Activated naive CD4-positive, alpha-beta T cell treated with anti-CD3 and anti-CD28 coated beads for 36 hours (primary cell): Measurements from ENCODE around the gene KLHL29. TPM values are rescaled to one million over a fixed set of nuclear protein-coding genes. Genes with fewer than 3 reads are reported as not detected.

ENCODE experiments used
- CTCF ChIA-PET: fragments of 350-600 bp; sonication (Branson Sonifier 250); formaldehyde crosslinking; loops from one replicate; lab custom pipeline; 2021; ENCODE audit warnings: antibody characterized with exemption; lab: Charles Lee
- DNase-seq: peaks from one replicate; pipeline ENCODE4 v3.0.0-alpha.2; 2020
- H3K27ac Mint-ChIP-seq: one replicate; pipeline ENCODE4 v1.8.0; 2021; ENCODE audit warnings: mild to moderate bottlenecking, mixed read lengths
- H3K27me3 Mint-ChIP-seq: one replicate; pipeline ENCODE4 v1.8.0; 2021; ENCODE audit warnings: low read depth, mixed read lengths
- H3K36me3 Mint-ChIP-seq: one replicate; pipeline ENCODE4 v1.8.0; 2021; ENCODE audit warnings: low read depth, mixed read lengths
- H3K4me1 Mint-ChIP-seq: one replicate; pipeline ENCODE4 v1.8.0; 2021; ENCODE audit warnings: low read depth, mixed read lengths
- H3K4me3 Mint-ChIP-seq: one replicate; pipeline ENCODE4 v1.8.0; 2021; ENCODE audit warnings: mild to moderate bottlenecking, moderate library complexity, mixed read lengths
- H3K9me3 Mint-ChIP-seq: one replicate; pipeline ENCODE4 v1.8.0; 2021; ENCODE audit warnings: mixed read lengths
- intact Hi-C: fragments of 100-400 bp; cut with micrococcal nuclease; formaldehyde crosslinking; loops from one replicate; pipeline ENCODE4 v1.15.1; 2023
- total RNA-seq, 2 experiments: library from RNA; stranded (reverse); gene quantifications; one replicate each; pipeline ENCODE4 v1.2.3, GENCODE V29; 2021

Gene KLHL29
- total RNA-seq, 2 experiments from 2014 or later: 2.4 to 2.9 TPM

- H3K9me3 Mint-ChIP-seq: no peaks in the 10 kb centered on the region
- intact Hi-C loops: no loop called here
- H3K36me3 Mint-ChIP-seq: no peaks in the 10 kb centered on the region
- H3K27ac Mint-ChIP-seq: no peak overlapping the region
- H3K27me3 Mint-ChIP-seq: peaks cover 4% of the 10 kb centered on the region
- no peak for DNase-seq
- no peak overlapping the region for H3K4me3 Mint-ChIP-seq
- no peaks in the 10 kb centered on the region for H3K4me1 Mint-ChIP-seq
- CTCF ChIA-PET: no interaction called here
These were observed 279.2 kb downstream of the KLHL29 start for GRCh38 chr2:23664066-23664788.

GRCh38 chr2:23666241-23666979, 281.4 kb downstream of the KLHL29 start:
- no peak for DNase-seq
- no peaks in the 10 kb centered on the region for H3K27me3 Mint-ChIP-seq
- no peaks in the 10 kb centered on the region for H3K9me3 Mint-ChIP-seq
- no peak overlapping the region for H3K4me3 Mint-ChIP-seq
- H3K27ac Mint-ChIP-seq: no peak overlapping the region
- CTCF ChIA-PET: no interaction called here
- H3K36me3 Mint-ChIP-seq: no peaks in the 10 kb centered on the region
- intact Hi-C loops: no loop called here
- H3K4me1 Mint-ChIP-seq: no peaks in the 10 kb centered on the region

- no peak overlapping the region for H3K4me3 Mint-ChIP-seq
These were observed 282.0 kb downstream of the KLHL29 start for GRCh38 chr2:23666980-23667357.

DNA sequence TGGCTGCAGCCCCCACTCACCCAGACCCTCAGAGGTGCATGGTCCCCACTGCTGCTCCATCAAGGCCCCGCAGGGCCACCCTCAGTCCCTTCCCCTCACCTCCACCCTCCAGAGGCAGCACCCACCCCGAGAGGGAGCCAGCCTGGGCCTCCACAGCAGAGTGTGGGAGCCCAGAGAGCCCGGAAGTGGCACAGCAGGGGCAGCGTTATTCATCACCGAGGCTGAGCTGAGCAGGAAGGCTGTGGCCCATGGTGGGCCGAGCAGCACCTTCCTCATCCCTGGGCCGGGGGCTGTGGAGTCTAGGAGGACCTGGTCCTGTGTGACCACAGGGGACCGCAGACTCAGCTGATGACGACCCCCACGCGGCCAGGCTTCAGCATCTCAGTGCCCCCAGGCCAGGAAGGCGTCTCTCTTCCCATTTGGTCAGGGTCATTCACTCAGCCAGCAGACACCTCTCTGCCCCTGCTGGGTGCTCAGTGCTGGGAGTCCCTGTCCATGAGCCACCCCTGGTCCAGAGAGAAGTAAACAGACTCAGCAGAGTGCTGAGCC, 283.9 kb downstream of the KLHL29 start:
- no peaks in the 10 kb centered on the region for H3K4me1 Mint-ChIP-seq
- no peaks in the 10 kb centered on the region for H3K36me3 Mint-ChIP-seq
- DNase-seq: no peak
- no peaks in the 10 kb centered on the region for H3K27me3 Mint-ChIP-seq
- no peak overlapping the region for H3K27ac Mint-ChIP-seq
- intact Hi-C loops: no loop called here
- H3K9me3 Mint-ChIP-seq: no peaks in the 10 kb centered on the region
- CTCF ChIA-PET: no interaction called here
- no peak overlapping the region for H3K4me3 Mint-ChIP-seq

More at GRCh38 chr2:23666980-23667357, 282.0 kb downstream of the KLHL29 start:
- no peak overlapping the region for H3K27ac Mint-ChIP-seq
- intact Hi-C loops: no loop called here
- no peaks in the 10 kb centered on the region for H3K27me3 Mint-ChIP-seq
- H3K9me3 Mint-ChIP-seq: no peaks in the 10 kb centered on the region
- CTCF ChIA-PET: no interaction called here
- no peaks in the 10 kb centered on the region for H3K4me1 Mint-ChIP-seq
- no peaks in the 10 kb centered on the region for H3K36me3 Mint-ChIP-seq
- DNase-seq: no peak

DNA sequence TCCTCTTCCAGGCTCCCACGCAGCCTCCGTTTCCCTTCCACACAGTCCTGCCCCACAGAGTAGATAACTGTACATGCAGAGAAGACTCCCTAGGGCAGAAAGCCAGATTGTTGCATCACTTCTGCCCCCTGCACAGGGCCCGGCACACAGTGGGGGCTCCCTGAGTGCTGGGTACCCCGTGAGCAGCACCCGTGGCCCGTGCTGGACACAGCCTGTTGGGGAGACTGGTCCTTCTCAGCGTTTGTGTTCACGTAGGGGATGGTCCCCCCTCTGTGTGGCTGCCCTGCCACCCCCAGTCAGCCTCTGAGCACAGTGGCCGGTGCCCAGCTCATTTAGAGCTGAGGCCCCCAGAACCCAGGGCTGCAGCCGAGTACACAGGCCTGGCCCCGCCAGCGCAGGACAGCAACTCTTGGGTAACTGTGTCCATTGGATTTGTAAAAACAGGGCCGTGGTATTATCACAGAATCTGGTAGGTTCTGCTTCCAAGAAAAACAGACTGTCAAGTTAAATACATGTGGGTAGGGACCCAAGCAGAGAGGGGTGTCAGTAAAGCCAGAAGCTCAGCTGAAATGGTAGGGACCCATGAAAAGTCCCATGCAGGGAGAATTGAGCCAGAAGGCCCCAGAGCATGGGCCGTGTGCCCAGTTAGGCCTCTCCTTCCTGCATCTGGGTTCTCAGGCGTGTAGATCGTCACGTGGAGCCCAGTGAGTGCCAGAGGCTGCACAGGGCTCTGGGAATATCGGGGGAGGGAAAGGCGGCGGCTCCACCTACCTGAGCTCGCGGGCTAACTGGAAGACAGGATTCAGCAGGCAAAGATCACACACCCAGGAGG, 284.6 kb downstream of the KLHL29 start:
- CTCF ChIA-PET: no interaction called here
- Mint-ChIP-seq H3K4me1 (no peaks in the 10 kb centered on the region), H3K4me3 (no peak overlapping the region), H3K36me3 (no peaks in the 10 kb centered on the region), H3K27ac (no peak overlapping the region), H3K9me3 (no peaks in the 10 kb centered on the region), H3K27me3 (no peaks in the 10 kb centered on the region)
- intact Hi-C loops: no loop called here
- no peak for DNase-seq

GRCh38 chr2:23670245-23670592, 285.2 kb downstream of the KLHL29 start:
- no peak overlapping the region for H3K4me3 Mint-ChIP-seq
- no peaks in the 10 kb centered on the region for H3K9me3 Mint-ChIP-seq
- CTCF ChIA-PET: no interaction called here
- no peak overlapping the region for H3K27ac Mint-ChIP-seq
- no peaks in the 10 kb centered on the region for H3K27me3 Mint-ChIP-seq
- DNase-seq: no peak
- H3K4me1 Mint-ChIP-seq: no peaks in the 10 kb centered on the region
- no peaks in the 10 kb centered on the region for H3K36me3 Mint-ChIP-seq
- intact Hi-C loops: no loop called here

DNA sequence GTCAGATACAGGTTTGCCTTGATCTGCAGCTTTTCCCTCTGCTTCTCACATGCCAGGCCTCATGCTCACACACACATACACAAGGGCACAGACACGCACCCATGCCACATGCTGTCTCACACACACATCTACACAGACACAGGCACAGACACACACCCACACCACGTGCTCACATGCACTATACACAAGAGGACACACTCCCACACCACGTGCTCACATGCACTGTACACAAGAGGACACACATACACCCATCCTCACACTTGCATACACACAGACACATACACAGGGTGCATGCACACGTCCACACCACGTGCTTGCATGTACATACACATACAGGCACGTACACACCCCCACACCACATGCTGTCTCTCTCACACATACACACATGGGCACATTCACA, 288.1 kb downstream of the KLHL29 start:
- H3K27me3 Mint-ChIP-seq: no peaks in the 10 kb centered on the region
- no peak overlapping the region for H3K27ac Mint-ChIP-seq
- DNase-seq: no peak
- H3K9me3 Mint-ChIP-seq: no peaks in the 10 kb centered on the region
- intact Hi-C loops: no loop called here
- CTCF ChIA-PET: no interaction called here
- H3K4me3 Mint-ChIP-seq: no peak overlapping the region
- no peaks in the 10 kb centered on the region for H3K4me1 Mint-ChIP-seq
- H3K36me3 Mint-ChIP-seq: peaks cover under 1% of the 10 kb centered on the region

DNA sequence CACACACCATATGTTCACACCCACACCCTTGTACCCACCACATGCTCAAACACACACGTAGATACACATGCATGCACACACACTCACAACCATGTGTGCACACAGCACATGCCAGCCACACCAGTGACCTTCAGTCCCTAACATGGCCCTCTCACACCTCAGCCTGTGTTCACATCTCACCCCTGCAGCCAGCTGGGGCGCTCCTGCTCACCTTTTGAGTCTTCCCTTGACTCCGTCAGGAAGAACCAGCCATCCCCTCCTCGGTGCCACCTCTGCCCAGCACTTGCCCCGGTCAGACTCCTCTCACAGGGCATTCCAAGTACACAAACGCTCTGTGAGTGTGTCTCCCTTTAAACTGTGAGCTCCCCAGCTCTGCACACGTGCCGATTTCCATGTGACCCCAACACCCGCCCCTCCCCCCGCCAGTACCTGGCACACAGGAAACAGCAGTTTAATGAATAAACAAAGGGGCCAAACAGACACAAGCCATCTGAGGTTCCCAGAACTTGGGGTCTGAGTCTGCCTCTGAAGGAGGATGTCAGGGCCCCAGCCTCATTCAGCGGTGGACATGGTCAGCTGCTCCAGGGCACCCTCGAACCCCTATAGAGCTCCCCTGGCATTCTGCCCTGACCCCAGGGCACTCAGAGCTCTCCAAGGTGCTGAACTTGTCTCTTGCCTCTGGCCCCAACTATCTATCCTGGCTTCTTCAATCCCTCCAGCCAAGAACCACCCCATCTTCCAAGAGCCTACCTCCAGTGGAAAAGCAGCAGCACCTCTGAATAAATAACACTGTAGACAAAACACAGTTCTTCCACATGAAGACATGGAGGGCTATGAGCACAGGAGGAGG, 289.1 kb downstream of the KLHL29 start:
- Mint-ChIP-seq H3K36me3 (peaks cover 3% of the 10 kb centered on the region), H3K27me3 (no peaks in the 10 kb centered on the region), H3K4me1 (no peaks in the 10 kb centered on the region), H3K4me3 (no peak overlapping the region), H3K27ac (no peak overlapping the region), H3K9me3 (no peaks in the 10 kb centered on the region)
- intact Hi-C loops: no loop called here
- DNase-seq: peak; percentile 18
- CTCF ChIA-PET: no interaction called here

- H3K4me3 Mint-ChIP-seq: no peak overlapping the region
- H3K9me3 Mint-ChIP-seq: no peaks in the 10 kb centered on the region
- H3K27me3 Mint-ChIP-seq: no peaks in the 10 kb centered on the region
- CTCF ChIA-PET: no interaction called here
- H3K4me1 Mint-ChIP-seq: no peaks in the 10 kb centered on the region
- DNase-seq: no peak
- no peak overlapping the region for H3K27ac Mint-ChIP-seq
- H3K36me3 Mint-ChIP-seq: peaks cover 3% of the 10 kb centered on the region
- intact Hi-C loops: no loop called here
These were observed 290.5 kb downstream of the KLHL29 start for GRCh38 chr2:23675506-23675905.

GRCh38 chr2:23677836-23678235, 292.9 kb downstream of the KLHL29 start:
- H3K27me3 Mint-ChIP-seq: no peaks in the 10 kb centered on the region
- CTCF ChIA-PET: no interaction called here
- H3K27ac Mint-ChIP-seq: no peak overlapping the region
- H3K36me3 Mint-ChIP-seq: peaks cover 3% of the 10 kb centered on the region
- intact Hi-C loops: no loop called here
- H3K9me3 Mint-ChIP-seq: no peaks in the 10 kb centered on the region
- no peak for DNase-seq
- no peak overlapping the region for H3K4me3 Mint-ChIP-seq
- no peaks in the 10 kb centered on the region for H3K4me1 Mint-ChIP-seq

DNA sequence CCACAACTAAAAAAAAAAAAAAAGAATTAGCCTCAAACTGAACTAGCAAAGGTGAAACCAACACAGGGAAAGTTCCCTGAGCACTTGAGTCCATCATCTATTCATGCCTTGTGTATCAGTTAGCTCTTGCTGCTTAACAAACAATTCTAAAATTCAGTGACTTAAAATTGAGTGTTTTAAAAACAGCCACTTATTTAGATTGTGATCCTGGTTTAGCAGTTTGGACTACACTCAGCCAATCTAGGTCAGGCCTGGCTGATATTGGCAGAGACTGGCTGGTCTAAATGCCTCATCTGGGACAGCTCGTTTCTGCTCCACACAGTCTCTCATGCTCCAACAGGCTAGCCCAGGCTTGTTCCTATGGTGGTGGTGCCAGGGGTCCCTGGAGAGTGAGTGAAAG, 294.1 kb downstream of the KLHL29 start:
- intact Hi-C loops: no loop called here
- CTCF ChIA-PET: no interaction called here
- Mint-ChIP-seq H3K4me3 (no peak overlapping the region), H3K4me1 (no peaks in the 10 kb centered on the region), H3K36me3 (peaks cover 3% of the 10 kb centered on the region), H3K27ac (no peak overlapping the region), H3K9me3 (no peaks in the 10 kb centered on the region), H3K27me3 (no peaks in the 10 kb centered on the region)
- DNase-seq: no peak

DNA sequence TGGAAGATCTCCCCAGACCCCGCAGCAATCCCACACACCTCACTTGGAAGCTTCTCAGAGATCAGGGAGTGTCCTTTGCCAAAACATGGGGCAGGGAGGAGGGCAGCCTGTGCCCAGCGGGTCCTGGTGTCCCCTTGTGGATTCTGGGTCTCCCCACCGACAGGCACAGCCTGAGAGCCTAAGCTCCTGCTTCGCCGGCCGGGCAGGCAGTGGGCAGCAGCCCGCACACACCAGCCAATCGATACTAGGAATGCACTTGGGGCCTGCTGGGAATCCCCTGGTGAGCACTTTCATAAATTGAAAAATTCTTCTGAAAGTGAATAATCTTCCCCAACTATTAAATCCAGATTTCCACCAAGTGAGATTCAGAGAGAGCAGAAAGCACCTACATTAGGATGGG, 296.0 kb downstream of the KLHL29 start:
- DNase-seq: no peak
- Mint-ChIP-seq H3K27ac (no peak overlapping the region), H3K4me1 (peaks cover 2% of the 10 kb centered on the region), H3K27me3 (no peaks in the 10 kb centered on the region), H3K9me3 (no peaks in the 10 kb centered on the region), H3K4me3 (no peak overlapping the region), H3K36me3 (peaks cover 3% of the 10 kb centered on the region)
- intact Hi-C loops: no loop called here
- CTCF ChIA-PET: no interaction called here
